COLO668 (cell line): Measurements from ENCODE around the gene SUPT20HL2.
"Not testable (repeated sequence)": the region's sequence is repeated elsewhere in the genome, so short reads cannot be mapped to it uniquely, and the experiment has no call there.

Experiments used
- DNase-seq: peaks from one replicate; lab custom pipeline; 2025; ENCODE audit not compliant: unreplicated experiment; lab: John Stamatoyannopoulos, UW

The SUPT20HL2 gene

DNA sequence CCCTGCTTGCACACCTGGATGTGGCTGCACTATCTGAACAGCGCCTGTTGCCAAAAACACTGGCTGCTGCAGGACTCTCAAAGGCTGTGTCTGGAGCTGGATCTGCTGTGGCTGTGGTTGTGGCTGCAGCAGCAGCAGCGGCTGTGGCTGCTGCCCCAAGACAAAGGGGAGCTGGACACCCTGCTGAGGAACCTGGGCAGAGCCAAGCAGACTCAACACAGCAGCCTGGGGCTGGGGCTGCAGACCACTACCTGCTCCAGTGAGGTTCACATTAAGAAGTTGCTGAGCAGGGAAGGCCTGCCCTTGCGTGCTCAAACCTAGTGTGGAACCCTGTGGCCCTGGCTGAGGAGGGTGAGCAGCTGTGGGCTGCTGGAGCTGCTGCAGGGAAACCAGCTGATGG is 3.0 kb downstream of the SUPT20HL2 start:
- DNase-seq = not testable (repeated sequence)

DNA sequence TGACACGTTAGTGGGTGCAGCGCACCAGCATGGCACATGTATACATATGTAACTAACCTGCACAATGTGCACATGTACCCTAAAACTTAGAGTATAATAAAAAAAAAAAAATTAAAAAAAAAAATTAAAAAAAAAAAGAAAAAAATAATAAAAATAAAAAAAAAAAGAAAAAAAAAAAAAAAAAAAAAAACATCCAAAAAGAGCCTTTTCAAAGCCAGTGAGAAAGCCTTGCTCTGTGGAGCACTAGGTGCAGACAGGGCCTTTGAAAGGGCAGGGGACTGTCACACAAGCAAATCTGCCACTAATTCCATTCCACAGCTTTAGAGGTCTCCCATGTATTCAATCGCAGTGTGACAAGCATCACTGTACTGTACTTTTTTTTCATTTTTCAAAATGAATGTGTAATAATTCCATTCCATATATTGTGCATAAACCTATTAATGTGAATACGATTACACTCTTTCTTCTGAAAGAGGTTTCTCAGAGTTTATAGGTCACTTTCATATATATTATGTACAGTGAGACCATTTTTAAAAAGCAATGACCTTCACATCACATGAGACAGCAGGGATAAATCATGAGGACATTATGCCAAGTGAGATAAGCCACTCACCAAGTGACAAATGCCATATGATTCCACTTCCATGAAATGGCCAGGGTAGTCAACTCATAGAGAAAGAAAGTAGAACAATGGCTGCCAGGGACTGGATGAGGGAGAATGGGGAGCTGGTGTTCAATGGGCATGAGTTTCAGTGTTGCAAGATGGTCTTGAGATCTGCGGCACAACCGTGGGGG is 4.1 kb downstream of the SUPT20HL2 start:
- not testable (repeated sequence) for DNase-seq

DNA sequence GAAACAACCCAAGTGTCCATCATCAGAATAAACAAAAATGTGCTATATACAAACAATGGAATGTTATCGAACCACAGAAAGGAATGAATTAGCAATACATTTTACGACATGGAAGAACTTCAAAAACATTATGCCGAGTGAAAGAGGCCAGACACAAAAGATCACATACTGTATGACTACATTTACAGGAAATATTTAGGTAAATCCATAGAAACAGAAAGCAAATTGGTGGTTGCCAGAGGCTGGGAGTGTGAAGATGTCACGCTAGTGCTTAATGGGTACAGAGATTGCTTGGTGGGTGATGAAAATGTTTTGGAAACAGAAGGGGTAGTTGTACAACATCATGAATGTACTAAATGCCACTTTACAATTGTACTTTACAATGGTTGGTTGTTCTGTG is 5.1 kb downstream of the SUPT20HL2 start:
- DNase-seq = not testable (repeated sequence)

DNA sequence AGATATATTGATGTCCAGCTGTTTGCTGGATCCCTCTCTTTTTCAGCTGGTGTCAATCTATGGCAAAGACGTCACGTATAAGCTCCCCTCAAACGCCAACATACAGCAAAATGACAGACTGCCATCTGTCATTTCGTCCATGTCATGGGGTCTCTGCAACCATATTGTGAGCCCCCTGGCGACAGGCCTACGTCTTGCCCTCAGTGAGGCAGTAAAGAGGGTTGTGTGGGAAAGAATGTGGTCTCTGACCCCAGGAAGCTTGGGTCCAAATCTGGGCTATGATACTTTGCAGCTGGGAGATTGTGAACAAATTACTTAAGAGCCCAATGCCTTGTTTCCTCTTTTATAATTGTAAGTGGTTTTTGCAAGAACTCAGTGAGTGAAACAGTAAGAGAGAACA is 7.4 kb downstream of the SUPT20HL2 start:
- DNase-seq = no peak

DNA sequence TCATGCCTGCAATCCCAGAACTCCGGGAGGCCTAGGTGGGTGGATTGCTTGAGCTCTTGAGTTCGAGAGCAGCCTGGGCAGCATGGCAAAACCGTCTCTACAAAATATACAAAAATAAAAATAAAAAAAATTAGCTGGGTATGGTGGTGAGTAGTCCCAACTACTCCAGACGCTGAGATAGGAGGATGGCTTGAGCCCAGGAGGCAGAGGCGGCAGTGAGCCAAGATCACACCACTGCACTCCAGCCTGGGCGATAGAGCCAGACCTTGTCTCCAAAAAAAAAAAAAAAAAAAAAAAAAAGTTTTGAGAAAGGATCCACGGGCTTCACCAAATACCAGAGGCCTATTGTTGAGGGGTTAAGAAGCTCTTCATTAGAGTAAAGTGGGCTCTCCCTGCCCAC is 8.0 kb downstream of the SUPT20HL2 start:
- no peak for DNase-seq

DNA sequence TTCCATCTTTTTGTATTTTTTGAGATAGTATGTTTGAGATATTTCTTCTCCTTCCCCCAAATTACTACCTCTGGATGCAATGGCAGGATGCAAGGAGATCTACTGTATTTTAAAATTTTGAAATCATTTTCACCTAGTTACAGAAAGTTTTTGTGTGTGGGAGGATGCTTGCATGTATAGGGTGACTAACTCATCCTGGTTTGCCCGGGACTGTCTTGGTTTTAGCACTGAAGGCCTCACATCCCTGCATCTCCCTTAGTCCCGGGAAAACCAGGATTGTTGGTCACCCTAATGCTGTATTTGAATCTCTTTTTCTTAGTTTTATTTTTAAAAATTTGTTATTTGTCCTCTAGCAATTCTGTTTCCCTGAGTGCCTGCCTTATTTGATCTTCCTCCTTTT is 12.1 kb downstream of the SUPT20HL2 start:
- no peak for DNase-seq

DNA sequence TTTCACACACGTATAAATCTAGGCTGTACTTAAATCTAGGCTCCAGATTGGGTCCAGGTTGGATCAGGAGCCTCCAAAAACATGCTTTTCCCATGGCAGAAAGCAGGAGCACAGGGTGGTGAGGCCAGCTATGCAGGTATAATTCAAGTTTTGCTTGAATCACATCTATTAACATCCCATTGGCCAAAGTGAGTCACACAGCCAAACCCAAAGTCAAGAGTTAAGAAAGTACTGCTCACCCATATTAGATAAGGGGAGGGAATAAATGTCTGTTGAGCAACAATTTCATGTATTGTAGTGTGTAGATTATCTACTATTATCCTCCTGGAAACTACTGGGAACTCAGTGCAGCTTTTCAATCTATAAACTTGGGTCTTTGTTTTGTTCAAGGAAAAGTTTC is 12.8 kb downstream of the SUPT20HL2 start:
- no peak for DNase-seq

DNA sequence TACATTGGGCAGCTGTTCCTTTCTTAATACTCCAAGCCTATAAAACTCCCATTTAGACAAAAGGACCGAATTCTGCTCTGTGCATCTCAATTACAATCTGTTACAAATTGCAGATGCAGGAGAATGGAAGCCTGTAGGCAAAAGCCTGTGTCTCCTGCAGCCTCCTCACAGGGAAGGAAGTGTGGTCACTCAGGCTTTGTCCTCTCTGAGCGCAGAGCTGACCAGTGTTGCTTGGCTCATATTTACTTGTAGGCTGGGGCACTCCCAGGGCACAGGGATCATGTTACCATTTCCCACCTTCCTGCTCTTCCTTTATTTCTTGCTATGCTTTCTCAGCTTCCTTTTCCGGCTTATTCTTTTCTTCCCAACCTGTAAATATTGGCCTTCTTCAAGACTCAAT is 15.7 kb downstream of the SUPT20HL2 start:
- no peak for DNase-seq

DNA sequence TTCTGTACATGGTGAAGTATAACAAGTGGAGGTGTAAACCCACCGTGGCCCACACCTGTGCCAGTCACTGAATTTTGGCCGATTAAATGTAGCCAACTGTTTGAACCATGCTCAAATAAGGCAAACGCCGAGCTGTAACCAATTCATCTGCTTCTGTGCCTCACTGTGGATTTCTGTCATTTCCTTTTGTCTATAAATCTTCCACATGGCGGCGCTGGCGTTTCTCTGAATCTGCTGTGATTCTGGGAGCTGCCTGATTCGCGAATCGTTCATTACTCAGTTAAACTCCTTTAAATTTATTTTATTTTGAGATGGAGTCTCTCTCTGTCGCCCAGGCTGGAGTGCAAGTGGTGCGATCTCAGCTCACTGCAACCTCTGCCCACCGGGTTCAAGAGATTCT is 19.2 kb downstream of the SUPT20HL2 start:
- DNase-seq = peak; percentile 21

DNA sequence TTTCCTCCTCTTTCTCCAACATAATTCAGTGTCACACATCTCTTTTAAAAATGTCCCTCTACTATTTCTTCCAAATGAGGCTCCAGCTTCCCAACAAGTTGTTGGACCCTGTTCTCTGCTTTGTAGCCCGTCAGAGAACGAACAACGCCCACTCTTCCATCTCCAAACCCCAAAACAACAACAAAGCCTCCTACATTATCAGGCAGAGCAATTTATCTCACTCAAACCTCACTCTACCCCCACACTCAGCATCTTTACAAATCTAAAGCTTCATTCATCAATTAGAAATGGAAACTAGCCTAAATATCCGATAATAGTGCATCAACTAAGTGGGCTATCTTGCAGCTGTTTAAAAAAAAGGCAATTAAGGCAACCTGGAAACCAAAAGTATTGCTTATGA is 20.5 kb downstream of the SUPT20HL2 start:
- DNase-seq = no peak

DNA sequence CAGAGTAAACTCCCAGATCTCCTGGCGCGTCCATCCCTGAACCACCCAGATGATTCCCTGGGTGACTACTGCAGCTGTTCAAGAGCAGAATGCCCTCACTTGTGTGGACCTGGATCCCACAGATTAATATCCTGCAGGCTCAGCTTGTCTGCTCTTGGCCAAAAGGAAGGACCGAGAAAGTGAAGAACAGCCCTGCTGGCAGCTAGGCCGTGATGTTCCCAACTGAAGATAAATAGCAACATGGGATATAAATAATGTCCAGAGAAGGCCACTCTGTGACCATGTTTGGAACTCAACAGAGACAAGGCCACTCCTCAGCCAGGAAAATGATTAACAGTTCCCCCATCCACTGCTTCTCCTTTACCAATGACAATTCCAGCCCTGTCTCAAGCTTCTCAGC is 21.5 kb downstream of the SUPT20HL2 start:
- DNase-seq = no peak

DNA sequence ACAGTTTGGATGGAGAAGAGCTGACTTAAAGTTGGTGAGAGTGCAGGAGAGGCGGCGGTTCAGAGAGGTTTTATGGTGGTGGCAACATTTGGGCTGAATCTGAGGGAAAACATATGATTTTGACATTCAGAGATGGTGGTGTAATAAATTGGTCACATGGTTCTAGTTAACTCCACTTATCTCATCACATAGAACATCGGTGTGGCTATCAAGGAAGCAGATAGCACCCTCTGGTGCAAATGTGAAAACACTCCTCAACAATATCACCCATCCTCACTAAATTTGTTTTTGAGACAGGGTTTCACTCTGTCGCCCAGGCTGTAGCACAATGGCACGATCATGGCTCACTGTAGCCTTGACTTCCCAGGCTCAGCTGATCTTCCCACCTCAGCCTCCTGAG is 28.8 kb downstream of the SUPT20HL2 start:
- no peak for DNase-seq

DNA sequence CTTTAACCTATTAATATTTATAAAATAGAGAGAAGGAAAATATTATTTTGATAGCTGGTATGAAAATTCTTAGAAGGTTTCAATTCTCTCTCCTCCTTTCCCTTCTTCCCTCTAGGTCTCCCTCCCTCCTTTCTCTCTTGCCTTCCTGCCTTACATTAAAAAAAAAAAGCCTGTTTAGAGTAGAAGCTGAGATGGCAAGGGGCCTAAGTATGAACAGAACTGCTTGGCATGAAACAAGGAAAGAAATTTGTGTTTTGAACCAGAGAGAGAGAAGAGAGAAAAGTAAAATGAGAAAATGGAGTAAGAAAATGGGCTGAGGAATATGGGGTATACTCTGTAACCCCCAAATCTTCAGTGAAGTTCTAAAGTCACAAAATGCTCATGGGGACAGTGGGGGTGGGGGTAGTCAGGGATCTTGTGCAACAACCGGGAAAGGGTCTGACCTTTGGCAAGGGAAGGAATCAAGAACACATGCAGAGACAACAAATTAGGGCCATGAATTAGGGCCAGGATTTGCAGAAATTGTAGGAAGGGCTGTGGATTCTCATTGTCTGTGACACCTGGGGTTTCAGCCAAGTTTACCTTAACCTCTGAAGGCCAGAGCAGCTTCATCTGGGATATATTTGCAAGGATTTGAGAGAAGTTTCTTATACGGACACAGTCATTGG is 30.6 kb downstream of the SUPT20HL2 start:
- no peak for DNase-seq

DNA sequence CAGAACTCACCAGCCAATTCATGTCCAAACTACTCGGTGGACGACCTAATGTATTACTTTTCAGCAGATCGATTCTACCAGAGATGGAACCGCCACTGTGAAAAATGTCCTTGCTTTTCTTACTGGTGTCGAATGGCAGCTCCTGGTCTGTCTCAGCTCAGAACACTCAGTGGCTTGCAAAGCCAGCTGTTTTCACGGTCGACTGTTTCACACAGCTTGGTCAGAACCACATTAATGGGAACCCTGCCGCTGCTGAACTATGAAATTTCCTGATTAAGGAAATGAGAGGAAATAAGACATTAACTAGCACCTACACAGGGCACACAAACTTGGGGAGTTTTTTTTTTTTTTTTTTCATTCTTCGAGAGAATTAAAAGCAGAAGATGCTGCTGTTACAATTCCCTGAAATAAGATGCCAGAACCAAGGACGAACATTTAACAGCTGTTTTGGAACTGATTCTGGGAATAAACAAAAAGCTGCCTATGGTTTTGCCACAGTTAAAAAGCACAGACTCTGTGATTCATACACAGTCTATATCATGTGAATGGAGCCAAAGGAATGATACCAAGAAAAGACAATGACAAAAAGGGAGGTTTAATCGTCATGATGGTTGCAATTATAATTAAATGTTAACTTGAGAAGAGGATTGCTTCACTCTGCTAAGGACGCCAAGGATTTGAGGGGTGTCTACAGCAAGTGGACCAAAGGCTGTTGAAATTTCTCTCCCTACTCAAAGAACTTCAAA is 31.3 kb downstream of the SUPT20HL2 start:
- DNase-seq = no peak

DNA sequence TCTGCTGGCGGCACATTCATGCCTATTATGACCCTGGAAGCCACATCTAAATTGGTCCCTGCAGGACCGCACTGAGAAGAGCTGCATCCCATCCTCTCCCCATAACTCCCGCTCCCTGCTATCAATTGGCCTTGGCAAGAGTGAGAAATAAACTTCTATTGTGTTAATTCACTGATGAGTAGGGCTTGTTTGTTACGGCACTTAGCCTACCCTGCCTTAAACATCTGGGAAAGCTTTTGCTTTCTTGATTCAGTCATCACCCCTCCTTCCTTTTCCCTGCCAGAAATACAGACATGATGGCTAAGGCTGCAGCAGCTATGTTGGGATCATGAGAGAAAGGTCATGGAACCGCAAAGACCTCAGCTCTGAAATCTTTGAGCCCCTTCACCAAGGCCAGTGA is 36.5 kb downstream of the SUPT20HL2 start:
- DNase-seq = no peak

DNA sequence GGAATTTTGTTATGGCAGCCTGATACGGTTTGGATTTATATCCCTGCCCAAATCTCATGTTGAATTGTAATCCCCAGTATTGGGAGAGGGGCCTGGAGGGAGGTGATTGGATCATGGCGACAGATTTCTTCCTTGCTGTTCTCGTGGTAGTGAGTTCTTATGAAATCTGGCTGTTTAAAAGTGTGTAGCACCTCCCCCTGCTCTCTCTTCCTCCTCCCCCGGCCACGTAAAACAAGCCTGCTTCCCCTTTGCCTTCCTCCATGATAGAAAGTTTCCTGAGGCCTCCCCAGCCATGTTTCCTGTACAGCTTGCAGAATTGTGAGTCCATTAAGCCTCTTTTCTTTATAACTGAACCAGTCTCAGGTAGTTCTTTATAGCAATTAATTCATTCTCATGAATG is 37.9 kb downstream of the SUPT20HL2 start:
- DNase-seq = no peak

DNA sequence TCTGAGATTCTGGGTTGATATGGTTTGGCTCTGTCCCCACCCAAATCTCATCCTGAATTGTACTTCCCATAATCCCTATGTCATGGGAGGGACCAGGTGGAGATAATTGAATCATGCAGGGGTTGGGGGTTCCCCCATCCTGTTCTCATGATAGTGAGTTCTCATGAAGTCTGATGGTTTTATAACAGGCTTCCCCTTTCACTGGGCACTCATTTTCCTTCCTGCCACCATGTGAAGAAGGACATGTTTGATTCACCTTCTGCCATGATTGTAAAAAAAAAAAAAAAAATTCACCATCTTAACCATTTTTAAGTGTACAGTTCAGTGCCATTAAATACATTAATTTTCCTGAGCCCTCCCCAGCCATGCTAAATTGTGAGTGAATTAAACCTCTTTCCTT is 42.6 kb downstream of the SUPT20HL2 start:
- DNase-seq = no peak

DNA sequence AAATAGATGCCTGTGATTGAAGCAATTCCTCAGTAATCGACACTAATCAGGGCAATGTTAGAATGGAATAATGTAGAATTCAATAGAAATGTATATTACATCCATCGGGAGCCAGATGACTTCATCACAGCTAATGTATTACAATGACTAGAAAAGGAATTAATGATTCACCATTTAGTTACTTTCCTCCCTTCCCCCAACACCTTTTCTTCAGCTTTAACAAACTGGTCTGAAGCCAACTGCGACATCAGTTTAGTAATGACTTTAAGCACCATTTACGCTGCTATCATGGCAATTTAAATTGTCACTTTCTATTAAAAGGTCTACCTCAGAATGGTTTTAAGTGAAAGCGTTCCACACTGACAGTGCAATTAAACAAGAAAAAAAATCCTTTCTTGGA is 45.1 kb downstream of the SUPT20HL2 start:
- DNase-seq = no peak

DNA sequence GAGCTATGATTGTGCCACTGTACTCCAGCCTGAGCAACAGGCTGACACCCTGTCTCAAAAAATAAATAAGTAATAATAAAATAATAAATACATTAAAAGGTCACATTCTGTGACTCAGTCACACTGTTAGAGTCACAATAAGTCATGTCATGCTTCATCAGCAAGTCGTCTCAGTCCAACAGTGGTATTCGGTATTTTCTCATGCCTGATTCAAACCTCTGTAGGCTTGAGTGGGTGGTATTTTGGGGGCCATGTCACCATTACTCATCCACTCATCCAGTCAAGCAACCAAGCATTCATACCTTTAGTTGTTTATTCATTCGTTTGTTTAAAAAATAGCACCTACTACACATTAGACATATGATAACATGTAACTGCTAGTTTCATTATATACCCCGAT is 46.9 kb downstream of the SUPT20HL2 start:
- DNase-seq = no peak

DNA sequence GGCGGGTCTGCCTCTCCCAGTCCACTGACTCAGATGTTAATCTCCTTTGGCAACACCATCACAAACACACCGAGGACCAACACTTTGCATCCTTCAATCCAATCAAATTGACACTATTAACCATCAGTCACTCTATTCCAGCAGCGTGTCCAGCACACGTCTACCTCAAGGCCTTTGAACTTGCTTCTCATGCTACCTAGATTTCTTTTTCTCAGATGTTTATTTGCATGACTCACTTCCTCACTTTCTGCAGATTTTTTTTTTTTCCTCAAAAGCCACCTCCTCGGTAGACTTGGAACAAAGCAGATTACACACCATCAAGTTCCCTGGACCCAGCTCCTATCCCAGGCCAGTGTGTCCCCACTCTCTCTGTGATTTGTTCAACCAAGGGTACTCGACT is 49.5 kb downstream of the SUPT20HL2 start:
- no peak for DNase-seq

DNA sequence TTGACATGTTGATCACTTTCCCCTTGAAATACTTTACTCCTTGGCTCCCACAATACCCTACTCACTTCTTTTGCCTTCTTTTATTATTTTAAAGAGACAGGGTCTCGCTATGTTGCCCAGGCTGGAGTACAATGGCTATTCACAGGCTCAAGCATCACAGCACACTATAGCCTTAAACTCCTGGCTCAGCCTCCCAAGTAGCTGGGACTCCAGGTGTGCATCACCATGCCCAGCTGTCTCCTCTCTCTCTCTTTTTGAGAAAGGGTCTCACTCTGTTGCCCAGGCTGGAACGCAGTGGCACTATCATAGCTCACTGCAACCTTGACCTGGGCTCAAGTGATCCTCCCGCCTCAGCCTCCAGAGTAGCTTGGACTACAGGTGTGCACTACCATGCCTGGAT is 51.6 kb downstream of the SUPT20HL2 start:
- no peak for DNase-seq
